ENCODE results near the gene DCDC1. TPM values are rescaled to one million over a fixed set of nuclear protein-coding genes. Genes with fewer than 3 reads are reported as not detected.

Gene DCDC1
- total and polyA plus RNA-seq, 9 donors, result 0.16 to 18.4 (median 1.5) TPM

DNA sequence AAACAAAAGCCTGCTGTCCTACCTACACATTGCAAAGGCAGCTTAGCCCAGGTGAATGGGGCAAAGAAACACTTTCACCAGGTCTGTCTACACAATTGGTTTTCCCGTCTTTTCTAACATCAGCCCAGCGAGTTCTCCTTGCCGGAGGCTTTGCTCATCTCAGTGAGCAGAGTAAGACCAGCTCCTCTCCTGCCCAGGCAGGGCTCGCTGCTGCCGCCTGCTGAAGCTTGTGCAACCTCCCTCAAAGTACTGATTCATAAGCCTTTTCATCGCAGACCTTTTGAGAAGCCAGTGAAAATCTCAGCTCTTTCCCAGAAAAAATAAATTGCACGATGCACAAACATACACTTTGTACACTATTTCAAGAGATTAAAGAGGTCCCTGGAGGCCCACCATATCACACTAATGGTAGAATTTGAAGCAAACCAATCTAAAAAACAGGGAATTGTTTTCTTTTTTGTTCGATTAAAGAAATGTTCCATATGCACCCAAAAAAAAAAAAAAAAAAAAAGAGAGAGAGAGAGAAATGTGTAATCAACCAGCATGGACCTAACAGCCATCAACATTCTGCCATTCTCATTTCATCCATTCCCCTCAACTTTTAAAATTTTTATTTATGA is 455.3 kb downstream of the DCDC1 start:
- no peaks in the 10 kb centered on the region for H3K4me1 ChIP-seq (ENCODE audit: insufficient read depth)
- no peaks in the 10 kb centered on the region for H3K36me3 ChIP-seq
- no peak overlapping the region for H3K4me3 ChIP-seq
- intact Hi-C loops (cut with DNase I), result no loop called here
- no peak overlapping the region for H3K27ac ChIP-seq
- peak in 3 of 5 donors; percentile 21 to 49 (median 36) for DNase-seq
- WGBS, 3 donors, result 7 to 12% (median 8%) methylated on average over 8 of the region's 8 CpGs
- TF ChIP-seq EP300 (IDR thresholded peaks at IDR 0.05), result no peak
- TF ChIP-seq POLR2A (IDR thresholded peaks at IDR 0.05), result no peak
- TF ChIP-seq CTCF (IDR thresholded peaks at IDR 0.05), result no peak
- H3K9me3 ChIP-seq, result no peaks in the 10 kb centered on the region
- no peaks in the 10 kb centered on the region for H3K27me3 ChIP-seq

- Histone ChIP-seq H3K9me3 (no peaks in the 10 kb centered on the region), H3K4me1 (ENCODE audit: insufficient read depth) (no peaks in the 10 kb centered on the region), H3K36me3 (no peaks in the 10 kb centered on the region), H3K27me3 (no peaks in the 10 kb centered on the region), H3K27ac (no peak overlapping the region), H3K4me3 (no peak overlapping the region)
- intact Hi-C loops (cut with DNase I), result no loop called here
- no peak for DNase-seq
- TF ChIP-seq EP300 (IDR thresholded peaks at IDR 0.05), result no peak
- no peak for TF ChIP-seq POLR2A (IDR thresholded peaks at IDR 0.05)
- no peak for TF ChIP-seq CTCF (IDR thresholded peaks at IDR 0.05)
Measured at GRCh38 chr11:30911247-30911646, 458.3 kb downstream of the DCDC1 start.

DNA sequence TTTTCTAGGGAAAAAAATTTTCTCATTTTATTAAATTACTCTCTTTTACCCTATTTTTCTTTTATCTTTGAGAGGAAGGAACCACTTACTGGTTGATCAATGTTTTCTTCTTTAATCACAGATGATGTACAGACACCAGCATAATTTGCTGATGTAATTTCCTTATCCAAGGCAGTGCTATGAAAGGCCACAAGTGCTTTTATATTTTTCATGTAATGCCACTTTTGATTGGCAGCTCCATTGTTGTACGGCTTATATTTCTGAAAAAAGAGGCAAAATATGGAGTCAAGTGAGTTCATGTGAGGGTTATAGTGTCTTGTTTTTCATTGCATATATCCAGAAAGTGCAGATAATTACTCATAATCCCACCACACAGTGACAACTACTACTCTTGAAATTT is 460.7 kb downstream of the DCDC1 start:
- Histone ChIP-seq H3K4me3 (no peak overlapping the region), H3K36me3 (no peaks in the 10 kb centered on the region), H3K27ac (no peak overlapping the region), H3K4me1 (ENCODE audit: insufficient read depth) (no peaks in the 10 kb centered on the region), H3K9me3 (no peaks in the 10 kb centered on the region), H3K27me3 (no peaks in the 10 kb centered on the region)
- 81 to 94% (median 86%) methylated on average over 1 of the region's 1 CpG for WGBS, 3 donors
- intact Hi-C loops (cut with DNase I), result loop anchor here in 1 of 4 donors (5.0 kb wide), 1 partner anchor 187 kb away; no protein-coding TSS in a partner anchor
- no peak for DNase-seq
- no peak for TF ChIP-seq EP300 (IDR thresholded peaks at IDR 0.05)
- TF ChIP-seq POLR2A (IDR thresholded peaks at IDR 0.05), result no peak
- no peak for TF ChIP-seq CTCF (IDR thresholded peaks at IDR 0.05)

DNA sequence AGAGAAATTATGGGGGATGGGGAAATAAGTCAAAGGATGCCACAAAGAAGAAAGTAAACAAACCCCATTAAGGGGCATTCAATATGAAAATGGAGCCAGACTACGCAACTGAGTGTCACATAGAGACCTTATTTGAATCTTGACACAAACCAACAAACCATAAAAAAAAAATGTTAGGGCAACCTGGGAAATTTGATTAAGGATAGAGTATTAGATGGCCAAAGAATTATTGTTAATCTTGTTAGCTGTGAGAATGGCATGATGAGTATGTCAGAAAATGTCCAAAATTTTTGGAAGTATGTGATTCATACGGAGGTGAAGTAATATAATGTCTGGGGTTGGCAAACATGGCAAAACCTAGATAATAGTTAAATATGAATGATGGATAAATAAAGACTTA is 461.3 kb downstream of the DCDC1 start:
- DNase-seq, result no peak
- Histone ChIP-seq H3K9me3 (no peaks in the 10 kb centered on the region), H3K27me3 (no peaks in the 10 kb centered on the region), H3K4me3 (no peak overlapping the region), H3K36me3 (no peaks in the 10 kb centered on the region), H3K27ac (no peak overlapping the region), H3K4me1 (ENCODE audit: insufficient read depth) (no peaks in the 10 kb centered on the region)
- 84 to 87% (median 87%) methylated on average over 2 of the region's 2 CpGs for WGBS, 3 donors
- no peak for TF ChIP-seq POLR2A (IDR thresholded peaks at IDR 0.05)
- no peak for TF ChIP-seq CTCF (IDR thresholded peaks at IDR 0.05)
- no peak for TF ChIP-seq EP300 (IDR thresholded peaks at IDR 0.05)
- intact Hi-C loops (cut with DNase I), result loop anchor here in 1 of 4 donors (5.0 kb wide), 1 partner anchor 186 kb away; no protein-coding TSS in a partner anchor
